Measurements from ENCODE around the gene KRTAP5-3. TPM values are rescaled to one million over a fixed set of nuclear protein-coding genes. Genes with fewer than 3 reads are reported as not detected.
A peak's percentile ranks its signal among the peaks of the same experiment; 100 is the strongest.
"Not testable (repeated sequence)": the region's sequence is repeated elsewhere in the genome, so short reads cannot be mapped to it uniquely, and the experiment has no call there.

KRTAP5-3 gene
- total RNA-seq, 2 donors from 2014 or later, result not detected

DNA sequence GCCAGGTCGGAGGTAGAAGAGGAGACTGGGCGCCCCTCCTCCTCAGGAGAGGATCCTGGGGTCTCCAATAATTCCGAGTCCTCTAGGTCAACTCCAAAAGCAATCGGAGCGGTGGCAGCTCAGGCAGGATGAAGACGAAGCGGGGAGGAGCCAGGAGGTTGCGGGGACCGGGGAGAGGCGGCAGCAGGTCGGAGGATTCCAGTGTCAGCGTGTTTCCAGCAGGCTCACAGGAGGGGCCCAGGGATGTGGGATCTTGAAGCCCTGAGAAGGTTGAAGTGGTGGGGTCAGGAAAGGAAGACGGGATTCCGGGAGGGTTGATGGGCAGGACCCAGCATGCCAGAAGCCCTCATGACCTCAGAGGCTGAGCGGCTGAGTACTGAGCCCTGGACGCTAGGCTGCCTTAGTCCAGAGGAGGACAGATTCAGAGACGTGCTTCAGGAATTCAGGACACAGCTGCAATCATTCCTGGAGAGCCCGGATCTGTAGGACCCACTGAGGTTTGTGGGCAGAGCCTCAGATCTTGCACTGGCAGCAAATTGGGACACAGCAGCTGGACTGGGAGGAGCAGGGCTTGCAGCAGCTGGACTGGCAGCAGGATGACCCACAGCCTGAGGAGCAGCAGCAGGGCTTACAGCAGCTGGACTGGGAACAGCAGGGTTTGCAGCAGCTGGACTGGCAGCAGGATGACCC is 962 bp downstream of the KRTAP5-3 start:
- not testable (repeated sequence) for H3K4me3 Mint-ChIP-seq; ATAC-seq (replicated peaks); H3K4me1 Mint-ChIP-seq; H3K36me3 Mint-ChIP-seq (ENCODE audit: low read depth); H3K27ac Mint-ChIP-seq; H3K9me3 Mint-ChIP-seq
- peaks cover 24% of the 10 kb centered on the region for H3K27me3 Mint-ChIP-seq

DNA sequence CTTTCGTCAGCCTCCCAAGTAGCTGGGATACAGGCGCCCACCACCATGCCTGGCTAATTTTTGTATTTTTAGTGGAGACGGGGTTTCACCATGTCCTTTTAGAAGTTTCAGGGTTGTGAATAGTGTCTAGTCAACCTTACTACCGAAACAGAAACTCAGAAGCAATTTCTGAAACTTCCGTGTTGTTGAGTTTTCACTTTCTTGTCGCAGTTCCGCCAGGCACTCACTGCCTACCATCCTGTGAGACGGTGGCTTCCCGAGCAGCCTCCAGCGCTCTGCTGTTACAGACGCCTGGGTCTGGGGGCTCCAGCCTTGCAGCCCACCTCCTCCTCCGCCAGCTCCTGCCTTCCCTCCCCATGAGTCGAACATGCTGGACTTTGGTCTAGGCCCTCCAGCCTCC is 2.3 kb downstream of the KRTAP5-3 start:
- H3K9me3 Mint-ChIP-seq; H3K36me3 Mint-ChIP-seq (ENCODE audit: low read depth); H3K4me3 Mint-ChIP-seq; H3K4me1 Mint-ChIP-seq; H3K27ac Mint-ChIP-seq: not testable (repeated sequence)
- ATAC-seq (replicated peaks), result peak; percentile 98
- peaks cover 30% of the 10 kb centered on the region for H3K27me3 Mint-ChIP-seq

DNA sequence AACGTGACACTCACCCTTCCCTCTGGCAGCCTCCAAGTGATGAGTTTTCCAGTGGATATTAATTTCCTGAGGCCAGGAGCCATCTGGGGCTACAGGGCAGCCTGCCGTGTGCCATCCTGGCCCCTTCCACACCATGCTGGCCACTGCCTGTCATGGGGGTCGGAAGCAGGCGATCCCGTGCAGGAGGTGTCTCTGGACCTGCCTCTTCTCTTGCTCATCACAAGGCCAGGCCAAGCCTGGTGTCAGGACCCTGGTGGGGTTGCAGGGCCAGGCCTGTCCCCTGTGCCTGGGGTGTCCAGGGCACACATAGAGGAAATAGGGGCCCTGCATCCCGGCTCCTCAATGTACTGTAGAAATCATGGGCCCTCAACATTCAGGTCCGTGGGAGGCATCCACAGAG is 3.6 kb downstream of the KRTAP5-3 start:
- Mint-ChIP-seq H3K27ac (no peak overlapping the region), H3K4me3 (no peak overlapping the region), H3K27me3 (peaks cover 34% of the 10 kb centered on the region), H3K9me3 (no peaks in the 10 kb centered on the region), H3K4me1 (peaks cover 5% of the 10 kb centered on the region), H3K36me3 (ENCODE audit: low read depth) (no peaks in the 10 kb centered on the region)
- ATAC-seq (replicated peaks), result no peak

DNA sequence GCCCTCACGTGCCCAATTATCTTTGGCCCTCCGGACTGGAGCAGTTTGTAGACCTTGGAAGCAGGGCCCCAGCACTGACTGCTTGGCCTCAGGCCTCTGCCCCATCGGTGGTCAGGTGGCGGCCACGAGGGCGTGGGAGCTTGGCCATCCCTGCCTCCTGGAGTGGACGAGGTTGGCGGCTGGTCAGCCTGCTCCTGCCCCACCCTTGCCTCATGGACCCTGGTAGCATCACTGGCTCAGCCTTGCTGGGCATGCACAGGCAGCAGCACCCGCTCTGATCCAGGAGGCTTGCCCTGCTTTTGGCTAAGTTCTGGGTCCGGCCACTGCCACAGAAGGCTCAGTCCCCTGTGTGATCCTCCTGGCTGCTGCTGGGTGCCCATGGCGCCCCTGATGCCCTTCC is 4.1 kb downstream of the KRTAP5-3 start:
- Mint-ChIP-seq H3K27ac (no peak overlapping the region), H3K4me1 (peaks cover 5% of the 10 kb centered on the region), H3K36me3 (ENCODE audit: low read depth) (no peaks in the 10 kb centered on the region), H3K4me3 (no peak overlapping the region), H3K27me3 (peaks cover 38% of the 10 kb centered on the region), H3K9me3 (no peaks in the 10 kb centered on the region)
- ATAC-seq (replicated peaks), result no peak

DNA sequence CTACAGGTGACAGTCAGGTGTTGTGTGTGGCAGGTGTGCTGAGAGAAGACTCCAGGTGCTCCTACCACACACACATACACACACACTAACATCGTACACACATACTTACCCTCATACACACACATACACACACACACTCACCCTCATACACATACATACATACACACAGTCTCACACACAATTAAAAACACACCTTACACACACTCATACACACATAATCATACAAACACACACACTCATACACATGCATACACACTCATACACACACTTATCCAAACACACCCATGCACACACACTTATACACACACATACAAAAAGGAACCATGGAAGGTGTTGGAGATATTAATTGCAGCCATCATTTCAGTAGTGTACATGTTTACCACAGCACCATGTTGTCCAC is 4.6 kb downstream of the KRTAP5-3 start:
- no peak overlapping the region for H3K4me3 Mint-ChIP-seq
- no peak for ATAC-seq (replicated peaks)
- H3K9me3 Mint-ChIP-seq, result no peaks in the 10 kb centered on the region
- no peaks in the 10 kb centered on the region for H3K36me3 Mint-ChIP-seq (ENCODE audit: low read depth)
- H3K4me1 Mint-ChIP-seq, result peaks cover 5% of the 10 kb centered on the region
- H3K27ac Mint-ChIP-seq, result no peak overlapping the region
- H3K27me3 Mint-ChIP-seq, result peaks cover 39% of the 10 kb centered on the region

DNA sequence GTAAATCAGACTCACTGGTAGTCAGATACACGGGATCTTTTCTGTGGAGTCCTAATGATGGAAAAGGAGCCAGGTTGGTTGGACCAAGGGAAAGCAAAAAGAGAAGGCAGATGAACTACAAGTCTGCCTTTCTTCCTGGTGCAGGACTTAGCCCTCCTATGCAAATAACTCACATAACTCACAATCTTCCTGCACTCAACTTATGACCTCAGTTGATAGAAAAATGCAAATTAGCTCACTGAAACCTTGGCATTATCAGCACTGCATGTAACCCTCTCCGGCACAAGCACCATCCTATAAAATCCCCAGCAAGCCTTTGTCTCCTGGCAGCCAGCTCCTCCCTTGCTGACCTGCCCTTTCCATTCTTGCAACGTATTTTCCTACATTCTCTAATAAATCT is 6.6 kb downstream of the KRTAP5-3 start:
- not testable (repeated sequence) for H3K4me1 Mint-ChIP-seq; H3K4me3 Mint-ChIP-seq; H3K9me3 Mint-ChIP-seq; ATAC-seq (replicated peaks); H3K27ac Mint-ChIP-seq; H3K36me3 Mint-ChIP-seq (ENCODE audit: low read depth)
- peaks cover 38% of the 10 kb centered on the region for H3K27me3 Mint-ChIP-seq

DNA sequence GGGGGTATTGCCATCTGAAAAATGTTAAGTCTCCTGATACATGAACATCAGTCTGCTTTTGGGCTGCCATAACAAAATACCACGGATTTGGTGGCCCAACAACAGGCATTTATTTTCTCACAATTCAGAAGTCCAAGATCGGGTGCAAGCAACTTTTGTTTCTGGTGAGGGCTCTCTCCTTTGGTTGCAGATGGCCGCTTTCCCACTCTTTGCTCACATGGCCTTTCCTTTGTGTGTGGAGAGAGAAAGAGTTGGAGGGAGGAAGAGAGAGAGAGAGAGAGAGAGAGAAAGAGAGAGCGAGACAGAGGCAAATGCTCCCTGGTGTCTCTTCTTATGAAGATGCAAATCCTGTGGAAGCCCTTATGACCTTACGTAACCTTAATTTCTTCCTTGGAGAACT is 7.6 kb downstream of the KRTAP5-3 start:
- Mint-ChIP-seq H3K9me3 (no peaks in the 10 kb centered on the region), H3K36me3 (ENCODE audit: low read depth) (no peaks in the 10 kb centered on the region), H3K27ac (no peak overlapping the region), H3K4me3 (no peak overlapping the region), H3K27me3 (peaks cover 36% of the 10 kb centered on the region), H3K4me1 (peaks cover under 1% of the 10 kb centered on the region)
- ATAC-seq (replicated peaks), result no peak

DNA sequence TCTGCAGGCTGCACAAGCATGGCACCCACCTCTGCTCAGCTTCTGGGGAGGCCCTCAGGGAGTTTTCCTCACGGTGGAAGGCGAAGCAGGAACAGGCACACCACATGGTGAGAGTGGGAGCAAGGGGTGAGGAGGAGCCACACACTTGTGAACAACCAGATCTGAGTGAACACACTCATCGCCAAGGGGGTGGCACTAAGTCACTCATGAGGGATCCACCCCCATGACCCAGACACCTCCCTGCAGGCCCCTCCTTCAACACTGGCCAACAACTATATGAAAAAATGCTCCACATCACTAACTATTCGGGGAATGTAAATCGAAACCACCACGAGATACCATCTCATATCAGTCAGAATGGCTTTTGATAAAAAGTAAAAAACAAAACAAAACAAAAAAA is 9.4 kb downstream of the KRTAP5-3 start:
- Mint-ChIP-seq H3K4me1 (peaks cover 6% of the 10 kb centered on the region), H3K4me3 (no peak overlapping the region), H3K9me3 (no peaks in the 10 kb centered on the region), H3K36me3 (ENCODE audit: low read depth) (no peaks in the 10 kb centered on the region), H3K27me3 (peaks cover 36% of the 10 kb centered on the region), H3K27ac (no peak overlapping the region)
- ATAC-seq (replicated peaks), result no peak

DNA sequence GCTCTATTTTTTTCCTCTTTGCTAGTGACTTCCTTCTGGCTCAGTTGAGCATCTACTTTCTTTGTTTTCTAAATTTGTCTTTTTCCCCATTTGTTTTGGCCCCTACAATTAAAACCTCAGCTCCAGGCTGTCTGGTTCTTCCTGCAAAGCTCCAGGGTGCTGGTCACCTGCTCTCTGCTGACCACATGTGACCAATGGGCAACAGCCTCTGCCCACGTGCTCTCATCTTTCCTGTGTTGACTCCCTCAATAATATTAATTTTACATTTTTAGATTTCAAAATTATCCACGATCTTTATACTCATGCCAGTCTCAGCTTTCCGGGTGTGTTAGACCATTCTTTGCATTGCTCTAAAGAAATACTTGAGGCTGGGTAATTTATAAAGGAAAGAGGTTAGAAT is 9.9 kb downstream of the KRTAP5-3 start:
- H3K27me3 Mint-ChIP-seq, result peaks cover 32% of the 10 kb centered on the region
- H3K36me3 Mint-ChIP-seq (ENCODE audit: low read depth); H3K27ac Mint-ChIP-seq; H3K9me3 Mint-ChIP-seq; ATAC-seq (replicated peaks); H3K4me1 Mint-ChIP-seq; H3K4me3 Mint-ChIP-seq: not testable (repeated sequence)

DNA sequence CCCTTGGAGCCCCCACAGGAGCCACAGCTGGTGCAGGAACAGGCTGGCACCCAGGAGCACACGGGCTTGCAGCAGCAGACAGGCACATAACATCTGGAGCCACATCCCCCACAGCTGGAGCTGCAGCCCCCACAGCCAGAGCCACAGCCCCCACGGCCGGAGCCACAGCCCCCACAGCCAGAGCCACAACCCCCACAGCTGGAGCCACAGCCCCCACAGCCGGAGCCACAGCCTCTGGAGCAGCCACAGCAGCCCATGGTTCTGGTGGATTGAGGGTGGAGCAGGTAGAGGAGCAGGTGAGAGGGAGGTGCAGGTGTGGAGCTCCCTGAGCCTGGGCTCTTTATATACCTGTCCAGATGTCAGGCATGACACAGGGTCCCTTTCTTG is 10.3 kb downstream of the KRTAP5-3 start, which contains the start of gene KRTAP5-2:
KRTAP5-2 (minus strand) TSS at position 301 of the 387 bp plus-strand sequence; CDS start at position 257, 44 bp downstream.
- no peak for ATAC-seq (replicated peaks)
- Mint-ChIP-seq H3K4me3 (no peak within 1 kb of the TSS), H3K27me3 (peaks cover 27% of the 10 kb centered on the region), H3K4me1 (peaks cover 6% of the 10 kb centered on the region), H3K9me3 (no peaks in the 10 kb centered on the region), H3K27ac (no peak within 1 kb of the TSS), H3K36me3 (ENCODE audit: low read depth) (no peaks in the 10 kb centered on the region)

DNA sequence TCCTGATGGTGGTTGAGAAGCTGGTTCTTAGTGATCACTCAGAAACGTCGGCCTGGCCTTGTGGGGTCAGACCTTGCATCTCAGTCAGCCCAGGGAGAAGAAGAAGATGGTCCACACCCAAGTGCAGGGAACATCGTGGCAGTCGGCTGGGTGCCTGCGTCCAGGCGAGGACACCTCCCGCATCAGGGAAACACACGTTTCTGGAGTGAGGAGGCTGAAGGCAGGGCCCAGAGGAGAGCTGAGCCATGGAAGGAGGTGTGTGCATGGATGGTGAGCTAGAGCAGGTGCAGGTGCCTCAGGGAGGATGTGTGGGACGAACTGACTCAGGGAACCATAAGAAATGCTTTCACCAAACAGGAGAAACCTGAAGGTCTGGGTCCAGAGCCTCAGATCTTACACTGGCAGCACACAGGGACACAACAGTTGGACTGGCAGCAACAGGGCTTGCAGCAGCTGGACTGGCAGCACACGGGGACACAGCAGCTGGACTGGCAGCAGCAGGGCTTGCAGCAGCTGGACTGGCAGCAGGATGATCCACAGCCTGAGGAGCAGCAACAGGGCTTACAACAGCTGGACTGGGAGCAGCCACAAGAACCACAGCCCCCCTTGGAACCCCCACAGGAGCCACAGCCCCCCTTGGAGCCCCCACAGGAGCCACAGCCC is 10.8 kb downstream of the KRTAP5-3 start:
- Mint-ChIP-seq H3K36me3 (ENCODE audit: low read depth) (no peaks in the 10 kb centered on the region), H3K4me3 (no peak overlapping the region), H3K9me3 (no peaks in the 10 kb centered on the region), H3K27me3 (peaks cover 26% of the 10 kb centered on the region), H3K4me1 (peaks cover 6% of the 10 kb centered on the region), H3K27ac (no peak overlapping the region)
- ATAC-seq (replicated peaks), result no peak

DNA sequence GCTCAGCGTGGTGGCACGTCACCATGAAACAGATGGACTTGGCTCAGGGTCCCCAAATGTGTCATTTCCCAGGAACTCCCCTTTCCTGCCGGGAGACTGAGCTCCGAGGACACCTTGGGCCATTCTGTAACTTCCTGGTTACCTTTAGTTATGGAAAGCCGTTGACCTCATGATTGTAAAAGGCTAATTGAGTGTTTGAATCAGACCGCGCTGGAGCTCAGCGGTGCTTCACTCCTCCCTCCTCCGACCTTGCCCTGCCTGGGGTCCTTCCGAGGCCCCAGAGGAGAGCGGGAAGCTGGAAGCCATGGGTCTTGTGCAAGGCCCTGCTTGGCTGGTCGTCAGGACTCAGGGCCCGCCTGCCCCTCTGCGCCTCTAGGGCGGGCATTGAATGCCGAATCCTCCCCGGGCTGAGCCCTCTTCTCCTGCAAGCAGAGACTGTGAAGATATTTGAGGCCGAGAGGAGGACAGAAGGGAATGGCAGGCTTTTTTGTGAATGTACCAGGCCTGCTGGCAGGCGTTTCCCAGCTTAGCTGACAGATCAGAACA is 11.6 kb downstream of the KRTAP5-3 start:
- H3K27ac Mint-ChIP-seq; H3K4me3 Mint-ChIP-seq; H3K4me1 Mint-ChIP-seq; ATAC-seq (replicated peaks); H3K9me3 Mint-ChIP-seq; H3K36me3 Mint-ChIP-seq (ENCODE audit: low read depth): not testable (repeated sequence)
- peaks cover 22% of the 10 kb centered on the region for H3K27me3 Mint-ChIP-seq

DNA sequence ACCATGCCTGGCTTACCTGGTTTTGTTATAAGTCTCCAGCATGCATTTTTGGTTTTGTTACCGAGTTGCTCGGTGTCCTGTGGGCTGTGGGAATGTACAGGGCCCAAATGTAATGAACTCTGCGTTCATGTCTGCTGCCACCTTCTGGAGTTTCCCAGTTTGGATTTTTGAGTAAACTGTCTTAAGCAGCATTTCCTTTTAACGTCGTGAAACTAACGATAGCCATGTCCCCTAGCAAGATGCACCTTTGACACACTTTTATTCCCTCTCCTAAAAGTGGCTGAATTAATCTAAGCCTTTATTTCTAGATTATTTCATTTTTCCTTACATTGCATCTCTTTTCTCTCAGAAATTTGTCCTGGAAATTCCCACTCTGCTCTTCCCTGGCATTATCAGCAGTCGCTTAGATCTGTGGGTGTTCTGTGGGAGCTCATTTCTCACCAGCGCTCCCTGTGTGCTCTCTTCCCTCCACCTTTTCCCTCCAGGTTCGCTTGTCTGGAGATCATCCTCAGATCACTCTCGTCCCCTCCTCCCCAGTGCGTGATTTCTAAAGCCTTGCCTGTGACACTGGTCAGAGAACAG is 12.2 kb downstream of the KRTAP5-3 start:
- not testable (repeated sequence) for H3K4me3 Mint-ChIP-seq; H3K4me1 Mint-ChIP-seq; H3K9me3 Mint-ChIP-seq; H3K36me3 Mint-ChIP-seq (ENCODE audit: low read depth); ATAC-seq (replicated peaks); H3K27ac Mint-ChIP-seq
- H3K27me3 Mint-ChIP-seq, result peaks cover 20% of the 10 kb centered on the region

DNA sequence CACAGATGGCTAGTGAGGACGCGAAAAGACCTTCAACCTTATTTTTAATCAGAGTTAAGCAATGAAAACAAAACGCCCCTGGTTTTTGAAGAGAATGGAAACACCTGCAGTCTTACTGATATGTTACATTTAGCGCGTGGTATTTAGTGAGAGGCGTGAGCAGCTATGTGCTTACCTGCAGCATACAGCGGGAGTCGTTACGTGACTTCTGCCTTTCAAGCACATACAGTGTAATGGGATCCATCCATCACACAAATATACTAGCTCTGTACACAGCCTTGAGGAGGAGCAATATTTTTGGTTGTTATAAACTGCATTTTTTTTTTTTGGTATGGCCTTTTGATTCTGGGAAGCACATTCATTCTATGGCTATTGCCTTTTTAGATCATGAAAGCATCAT is 15.6 kb downstream of the KRTAP5-3 start:
- no peak overlapping the region for H3K27ac Mint-ChIP-seq
- peaks cover 4% of the 10 kb centered on the region for H3K9me3 Mint-ChIP-seq
- H3K4me1 Mint-ChIP-seq, result peaks cover 19% of the 10 kb centered on the region
- H3K4me3 Mint-ChIP-seq, result no peak overlapping the region
- no peaks in the 10 kb centered on the region for H3K27me3 Mint-ChIP-seq
- no peaks in the 10 kb centered on the region for H3K36me3 Mint-ChIP-seq (ENCODE audit: low read depth)
- no peak for ATAC-seq (replicated peaks)

DNA sequence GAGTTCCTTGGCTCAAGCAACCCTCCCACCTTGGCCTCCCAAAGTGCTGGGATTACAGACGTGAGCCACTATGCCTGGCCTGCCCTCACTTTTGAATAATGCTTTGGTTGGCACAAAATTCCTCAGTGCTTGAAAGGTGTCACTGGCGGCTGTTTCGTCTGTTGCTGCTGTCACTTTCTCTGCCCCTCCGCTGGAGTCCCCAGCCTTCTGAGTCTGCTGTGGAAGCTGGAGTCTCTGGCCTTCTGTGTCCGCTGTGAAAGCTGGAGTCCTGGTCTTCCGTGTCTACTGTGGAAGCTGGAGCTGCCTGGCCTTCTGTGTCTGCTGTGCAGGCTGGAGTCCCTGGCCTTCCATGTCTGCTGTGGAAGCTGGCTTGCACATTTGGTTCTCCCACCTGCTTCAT is 18.3 kb downstream of the KRTAP5-3 start:
- Mint-ChIP-seq H3K27me3 (no peaks in the 10 kb centered on the region), H3K27ac (no peak overlapping the region), H3K36me3 (ENCODE audit: low read depth) (no peaks in the 10 kb centered on the region), H3K4me1 (peaks cover 13% of the 10 kb centered on the region), H3K9me3 (peaks cover 4% of the 10 kb centered on the region), H3K4me3 (peak overlapping the region; percentile 76)
- no peak for ATAC-seq (replicated peaks)
